Liver (tissue), 9 donors: ENCODE results near the gene MS4A15. TPM values are rescaled to one million over a fixed set of nuclear protein-coding genes. Genes with fewer than 3 reads are reported as not detected.

ENCODE experiments used
- DNase-seq: peaks from one replicate; pipeline ENCODE4 v3.0.0-alpha.2; 2017; ENCODE audit warnings: low spot score
- H3K27ac ChIP-seq, 2 donors: one replicate each; pipeline ENCODE4 v1.7.0; 2013; ENCODE audit warnings: inconsistent platforms in 2 of 2, low read length in 2 of 2, control low read depth in 1 of 2, low read depth in 1 of 2, mild to moderate bottlenecking in 1 of 2
- H3K27me3 ChIP-seq, 4 donors: one replicate each; pipeline versions ENCODE4 v1.6.1 to v1.7.0; 2013; ENCODE audit warnings: low read length in 3 of 4, inconsistent platforms in 1 of 4, mild to moderate bottlenecking in 1 of 4, moderate library complexity in 1 of 4; ENCODE audit not compliant: control insufficient read depth in 4 of 4, insufficient read depth in 4 of 4
- H3K36me3 ChIP-seq, 4 donors: one replicate each; pipeline versions ENCODE4 v1.6.1 to v1.7.0; 2013; ENCODE audit warnings: low read length in 3 of 4, mild to moderate bottlenecking in 3 of 4, low read depth in 1 of 4, moderate library complexity in 1 of 4; ENCODE audit not compliant: control insufficient read depth in 4 of 4, insufficient read depth in 3 of 4
- H3K4me1 ChIP-seq, 4 donors: one replicate each; pipeline versions ENCODE4 v1.6.1 to v1.7.0; 2013; ENCODE audit warnings: low read length in 3 of 4, mild to moderate bottlenecking in 3 of 4, moderate library complexity in 1 of 4; ENCODE audit not compliant: control insufficient read depth in 4 of 4, insufficient read depth in 4 of 4
- H3K4me3 ChIP-seq, 3 donors: one replicate each; pipeline versions ENCODE4 v1.6.1 to v1.7.0; 2013; ENCODE audit warnings: low read length in 3 of 3, control low read depth in 1 of 3, low read depth in 1 of 3, mild to moderate bottlenecking in 1 of 3
- H3K9ac ChIP-seq, 2 donors: one replicate each; pipeline ENCODE4 v1.7.0; 2013; ENCODE audit warnings: low read length in 2 of 2, mild to moderate bottlenecking in 2 of 2, moderate library complexity in 2 of 2, control low read depth in 1 of 2, low read depth in 1 of 2
- H3K9me3 ChIP-seq, 4 donors: one replicate each; pipeline versions ENCODE4 v1.6.1 to v1.7.0; 2013; ENCODE audit warnings: low read length in 3 of 4; ENCODE audit not compliant: control insufficient read depth in 4 of 4
- ATF3 ChIP-seq: IDR thresholded peaks from 2 replicates; pipeline ENCODE4 v1.6.1; 2016; ENCODE audit warnings: antibody characterized with exemption
- CTCF ChIP-seq: fragments of 150-350 bp; IDR thresholded peaks from 2 replicates; pipeline ENCODE4 v1.5.1; 2017; ENCODE audit warnings: improper control_type of control experiment, low read depth, low read length; ENCODE audit not compliant: missing input control
- EGR1 ChIP-seq, 2 donors: IDR thresholded peaks; 2 replicates each; pipeline ENCODE4 v1.6.1; 2016 to 2018; ENCODE audit warnings: antibody characterized with exemption in 2 of 2, low read depth in 2 of 2
- FOXA1 ChIP-seq: IDR thresholded peaks from 2 replicates; pipeline ENCODE4 v1.6.1; 2016; ENCODE audit warnings: antibody characterized with exemption
- FOXA2 ChIP-seq: IDR thresholded peaks from 2 replicates; pipeline ENCODE4 v1.6.1; 2016; ENCODE audit warnings: antibody characterized with exemption
- HNF4A ChIP-seq, 2 donors: conservative IDR thresholded peaks; 2 replicates each; pipeline ENCODE4 v1.6.1; 2016; ENCODE audit warnings: antibody characterized with exemption in 2 of 2, mild to moderate bottlenecking in 2 of 2
- HNF4G ChIP-seq: IDR thresholded peaks from 2 replicates; pipeline ENCODE4 v1.6.1; 2016; ENCODE audit warnings: antibody characterized with exemption
- JUND ChIP-seq, 2 donors: IDR thresholded peaks; 2 replicates each; pipeline ENCODE4 v1.6.1; 2016; ENCODE audit warnings: antibody characterized with exemption in 2 of 2
- MAX ChIP-seq: IDR thresholded peaks from 2 replicates; pipeline ENCODE4 v1.6.1; 2016; ENCODE audit warnings: antibody characterized with exemption
- NR2F2 ChIP-seq: IDR thresholded peaks from 2 replicates; pipeline ENCODE4 v1.6.1; 2016; ENCODE audit warnings: antibody characterized with exemption
- RAD21 ChIP-seq, 2 donors: IDR thresholded peaks; 2 replicates each; pipeline ENCODE4 v1.6.1; 2016; ENCODE audit warnings: antibody characterized with exemption in 2 of 2, mild to moderate bottlenecking in 2 of 2
- REST ChIP-seq: IDR thresholded peaks from 2 replicates; pipeline ENCODE4 v1.6.1; 2016; ENCODE audit warnings: antibody characterized with exemption, mild to moderate bottlenecking
- RXRA ChIP-seq, 2 donors: IDR thresholded peaks; 2 replicates each; pipeline ENCODE4 v1.6.1; 2017 to 2018; ENCODE audit warnings: antibody characterized with exemption in 2 of 2, mild to moderate bottlenecking in 1 of 2
- SP1 ChIP-seq: IDR thresholded peaks from 2 replicates; pipeline ENCODE4 v1.6.1; 2018; ENCODE audit warnings: antibody characterized with exemption, mild to moderate bottlenecking
- TAF1 ChIP-seq: conservative IDR thresholded peaks from 2 replicates; pipeline ENCODE4 v1.6.1; 2016; ENCODE audit warnings: antibody characterized with exemption, mild to moderate bottlenecking
- YY1 ChIP-seq: IDR thresholded peaks from 2 replicates; pipeline ENCODE4 v1.6.1; 2016; ENCODE audit warnings: antibody characterized with exemption, mild to moderate bottlenecking
- WGBS: extraction: QIAGEN DNeasy Blood & Tissue Kit; methylation state at CpG from one replicate; pipeline ENCODE4 v1.1.7; 2013; 5-methylcytosine and 5-hydroxymethylcytosine counted together
- polyA plus RNA-seq, 2 donors: library from polyadenylated mRNA; stranded (reverse) in 1 of 2; unstranded in 1 of 2; fragments of 200-250 nt in 1 of 2; fragments of >200 nt in 1 of 2; fragmentation: Nextera tagmentation in 1 of 2; extraction: Ambion mirVana in 1 of 2; gene quantifications; one replicate each; pipeline versions ENCODE4 v1.2.1 to v1.2.3, GENCODE V29; 2013 to 2015
- total RNA-seq, 2 donors: library from RNA; depleted of rRNA; stranded (reverse); fragments of >200 nt; gene quantifications; one replicate each; pipeline ENCODE4 v1.2.3, GENCODE V29; 2014
- donor health status: healthy.
- donor health status: healthy.
- donor health status: healthy.
- donor health status: healthy.
- donor health status: healthy.

MS4A15 gene
- total and polyA plus RNA-seq, 4 donors, result not detected

GRCh38 chr11:60797846-60798630 lies 41.4 kb downstream of the MS4A15 start:
- no peak overlapping the region for H3K27ac ChIP-seq
- H3K4me1 ChIP-seq, result no peaks in the 10 kb centered on the region
- 83% methylated on average over 17 of the region's 17 CpGs for WGBS
- no peak for TF ChIP-seq TAF1
- TF ChIP-seq MAX, result no peak
- TF ChIP-seq FOXA2, result no peak
- TF ChIP-seq CTCF, result no peak
- no peak for TF ChIP-seq EGR1 (IDR thresholded peaks at IDR 0.05; ENCODE audit: low read depth in 2 of 2)
- no peak for TF ChIP-seq NR2F2
- no peak for TF ChIP-seq HNF4A (conservative IDR thresholded peaks at IDR 0.05)
- H3K9ac ChIP-seq, result no peak overlapping the region
- H3K36me3 ChIP-seq, result no peaks in the 10 kb centered on the region
- no peak overlapping the region for H3K4me3 ChIP-seq
- DNase-seq, result no peak
- no peaks in the 10 kb centered on the region for H3K27me3 ChIP-seq
- H3K9me3 ChIP-seq, result no peaks in the 10 kb centered on the region

GRCh38 chr11:60798631-60799030 lies 42.0 kb downstream of the MS4A15 start:
- no peak for DNase-seq
- 90% methylated on average over 3 of the region's 3 CpGs for WGBS
- TF ChIP-seq JUND (IDR thresholded peaks at IDR 0.05) (no peak), MAX (no peak), TAF1 (no peak)
- no peaks in the 10 kb centered on the region for H3K9me3 ChIP-seq
- no peak overlapping the region for H3K4me3 ChIP-seq
- no peaks in the 10 kb centered on the region for H3K27me3 ChIP-seq
- no peak overlapping the region for H3K9ac ChIP-seq
- no peaks in the 10 kb centered on the region for H3K4me1 ChIP-seq
- H3K27ac ChIP-seq, result no peak overlapping the region
- no peaks in the 10 kb centered on the region for H3K36me3 ChIP-seq

GRCh38 chr11:60801194-60801593 lies 44.5 kb downstream of the MS4A15 start:
- Histone ChIP-seq H3K27me3 (no peaks in the 10 kb centered on the region), H3K4me3 (no peak overlapping the region), H3K36me3 (no peaks in the 10 kb centered on the region), H3K27ac (no peak overlapping the region), H3K9me3 (no peaks in the 10 kb centered on the region), H3K9ac (no peak overlapping the region), H3K4me1 (no peaks in the 10 kb centered on the region)
- 86% methylated on average over 10 of the region's 10 CpGs for WGBS
- DNase-seq, result no peak
- TF ChIP-seq NR2F2 (no peak), RAD21 (IDR thresholded peaks at IDR 0.05) (no peak), YY1 (no peak), CTCF (no peak), MAX (no peak), HNF4G (no peak), SP1 (no peak), FOXA1 (no peak), REST (no peak), RXRA (IDR thresholded peaks at IDR 0.05) (no peak), FOXA2 (no peak), JUND (IDR thresholded peaks at IDR 0.05) (no peak), TAF1 (no peak), ATF3 (no peak)
